GM12892 (cell line): ENCODE data around the gene CCNG1.

Source experiments
- POLR2A ChIP-seq: IDR thresholded peaks from 2 replicates; pipeline ENCODE4 v1.6.1; 2011; ENCODE audit warnings: low read depth, low read length, control low read depth
- POLR2AphosphoS5 ChIP-seq: IDR thresholded peaks from 2 replicates; pipeline ENCODE4 v1.6.1; 2011; ENCODE audit warnings: low read depth, low read length, control low read depth

DNA sequence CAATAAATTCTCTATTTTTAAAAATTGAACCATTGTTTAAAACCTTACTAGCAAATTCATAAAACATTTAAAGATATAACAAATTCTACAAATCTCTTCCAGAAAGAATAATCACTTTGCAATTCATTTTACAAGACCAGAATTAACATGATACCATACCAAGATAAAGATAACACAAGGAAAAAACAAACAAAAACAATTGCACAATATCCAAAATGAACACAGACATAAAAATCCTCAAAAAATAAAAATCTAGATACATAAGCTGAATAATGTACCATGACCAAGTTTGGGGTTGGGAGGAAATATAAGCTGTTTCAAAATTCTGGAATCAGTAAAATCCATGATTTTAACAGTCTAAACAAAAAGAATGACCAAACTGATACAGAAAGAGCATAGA is 11.1 kb downstream of the CCNG1 start:
- TF ChIP-seq POLR2A (no peak), POLR2AphosphoS5 (no peak)
